ENCODE data around the gene HS1BP3.

DNA sequence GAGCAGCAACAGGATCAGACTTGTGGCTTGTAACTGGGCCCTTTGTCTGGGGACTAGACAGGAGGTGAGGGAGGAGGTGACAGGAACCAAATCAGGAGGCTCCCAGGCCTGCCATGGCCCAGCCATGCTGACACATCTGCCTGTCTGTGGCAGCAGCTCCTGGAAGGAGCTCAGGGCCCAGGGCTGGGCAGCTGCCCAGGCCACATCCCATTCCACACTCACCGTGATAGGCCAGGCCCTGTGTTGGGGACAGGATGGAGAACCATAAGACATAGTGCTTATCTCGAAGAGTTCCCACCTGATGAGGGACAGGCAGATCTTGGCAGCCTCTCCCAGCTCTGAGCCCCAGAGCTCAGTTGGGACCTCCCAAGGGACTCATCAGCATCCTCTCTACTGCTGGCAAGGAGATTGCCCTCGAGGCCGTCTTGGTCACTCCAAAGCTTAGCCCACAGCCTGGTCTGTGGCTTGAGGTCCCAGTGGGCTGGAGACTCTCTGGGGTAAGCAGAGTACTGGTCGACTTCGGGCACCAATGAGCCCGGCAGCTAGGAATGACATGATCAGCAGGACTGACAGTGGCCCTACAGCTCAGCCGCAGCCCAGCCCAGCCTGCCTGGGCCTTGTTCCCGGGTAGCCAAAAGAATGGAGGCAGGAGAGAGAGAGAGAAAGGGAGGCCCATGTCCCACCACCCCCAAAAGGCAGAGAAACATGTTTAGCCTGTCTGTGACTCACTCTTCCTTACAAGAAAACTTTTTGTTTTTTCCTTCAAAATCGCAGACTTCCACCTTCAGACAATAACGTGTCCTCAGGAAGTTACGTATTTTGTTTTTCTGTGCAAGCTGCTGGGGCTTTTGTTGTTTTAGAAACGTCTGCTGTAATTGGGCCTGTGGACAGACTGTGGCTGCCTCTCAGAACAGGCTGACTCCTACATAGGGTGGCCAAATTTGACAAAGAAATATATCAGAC is 82.1 kb downstream of the HS1BP3 start:
- TF ChIP-seq ZKSCAN1 (IDR thresholded peaks at IDR 0.05; ENCODE audit: low read depth, low read length), result no peak
- no peak for TF ChIP-seq NFIC (IDR thresholded peaks at IDR 0.05)
- TF ChIP-seq, protein P1, sequence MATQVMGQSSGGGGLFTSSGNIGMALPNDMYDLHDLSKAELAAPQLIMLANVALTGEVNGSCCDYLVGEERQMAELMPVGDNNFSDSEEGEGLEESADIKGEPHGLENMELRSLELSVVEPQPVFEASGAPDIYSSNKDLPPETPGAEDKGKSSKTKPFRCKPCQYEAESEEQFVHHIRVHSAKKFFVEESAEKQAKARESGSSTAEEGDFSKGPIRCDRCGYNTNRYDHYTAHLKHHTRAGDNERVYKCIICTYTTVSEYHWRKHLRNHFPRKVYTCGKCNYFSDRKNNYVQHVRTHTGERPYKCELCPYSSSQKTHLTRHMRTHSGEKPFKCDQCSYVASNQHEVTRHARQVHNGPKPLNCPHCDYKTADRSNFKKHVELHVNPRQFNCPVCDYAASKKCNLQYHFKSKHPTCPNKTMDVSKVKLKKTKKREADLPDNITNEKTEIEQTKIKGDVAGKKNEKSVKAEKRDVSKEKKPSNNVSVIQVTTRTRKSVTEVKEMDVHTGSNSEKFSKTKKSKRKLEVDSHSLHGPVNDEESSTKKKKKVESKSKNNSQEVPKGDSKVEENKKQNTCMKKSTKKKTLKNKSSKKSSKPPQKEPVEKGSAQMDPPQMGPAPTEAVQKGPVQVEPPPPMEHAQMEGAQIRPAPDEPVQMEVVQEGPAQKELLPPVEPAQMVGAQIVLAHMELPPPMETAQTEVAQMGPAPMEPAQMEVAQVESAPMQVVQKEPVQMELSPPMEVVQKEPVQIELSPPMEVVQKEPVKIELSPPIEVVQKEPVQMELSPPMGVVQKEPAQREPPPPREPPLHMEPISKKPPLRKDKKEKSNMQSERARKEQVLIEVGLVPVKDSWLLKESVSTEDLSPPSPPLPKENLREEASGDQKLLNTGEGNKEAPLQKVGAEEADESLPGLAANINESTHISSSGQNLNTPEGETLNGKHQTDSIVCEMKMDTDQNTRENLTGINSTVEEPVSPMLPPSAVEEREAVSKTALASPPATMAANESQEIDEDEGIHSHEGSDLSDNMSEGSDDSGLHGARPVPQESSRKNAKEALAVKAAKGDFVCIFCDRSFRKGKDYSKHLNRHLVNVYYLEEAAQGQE (IDR thresholded peaks at IDR 0.05; ENCODE audit: borderline replicate concordance), result no peak
- TF ChIP-seq, protein P1 (CRISPR knock-in tag; IDR thresholded peaks at IDR 0.05; ENCODE audit: low read depth), result no peak
- no peak for TF ChIP-seq POLR2B (IDR thresholded peaks at IDR 0.05; ENCODE audit: low read depth, partially characterized antibody)
- TF ChIP-seq TRIM24 (IDR thresholded peaks at IDR 0.05), result no peak
- TF ChIP-seq YY1 (IDR thresholded peaks at IDR 0.05; ENCODE audit: borderline replicate concordance in 1 of 3, control insufficient read depth in 1 of 3, extremely low read depth in 1 of 3, insufficient read depth in 3 of 3, insufficient read length in 1 of 3, insufficient replicate concordance in 2 of 3, low read depth in 1 of 3, low read length in 2 of 3), result no peak
- TF ChIP-seq TAF1 (IDR thresholded peaks at IDR 0.05; ENCODE audit: control insufficient read depth, extremely low read depth, insufficient read depth, low read length, severe bottlenecking), result no peak
